AG08395 (cell line): Measurements from ENCODE around the gene DBT.
"Not testable (repeated sequence)": the region's sequence is repeated elsewhere in the genome, so short reads cannot be mapped to it uniquely, and the experiment has no call there.

Source experiments
- DNase-seq: peaks from one replicate; pipeline ENCODE4 v3.0.0; 2012; ENCODE audit warnings: mixed read lengths, low spot score

DBT gene

GRCh38 chr1:100250264-100250663 is 630 bp upstream of the DBT start:
- no peak for DNase-seq

GRCh38 chr1:100249155-100249536 is 488 bp downstream of the DBT start:
- peak; percentile 9 for DNase-seq

- DNase-seq = no peak
These were observed 2.9 kb downstream of the DBT start for GRCh38 chr1:100246738-100247137.

- DNase-seq = no peak
These were observed 9.0 kb downstream of the DBT start for GRCh38 chr1:100240631-100241030.

GRCh38 chr1:100239961-100240360 is 9.7 kb downstream of the DBT start:
- no peak for DNase-seq

GRCh38 chr1:100237091-100237490 is 12.5 kb downstream of the DBT start:
- DNase-seq = no peak

- no peak for DNase-seq
These were observed 15.2 kb downstream of the DBT start for GRCh38 chr1:100234432-100234831.

GRCh38 chr1:100233566-100233965 is 16.1 kb downstream of the DBT start:
- DNase-seq = not testable (repeated sequence)

- no peak for DNase-seq
These were observed 17.5 kb downstream of the DBT start for GRCh38 chr1:100232156-100232555.

GRCh38 chr1:100231721-100232120 is 17.9 kb downstream of the DBT start:
- no peak for DNase-seq

GRCh38 chr1:100230765-100231164 is 18.9 kb downstream of the DBT start:
- DNase-seq = no peak

GRCh38 chr1:100229681-100230443 is 19.8 kb downstream of the DBT start:
- no peak for DNase-seq

- DNase-seq = no peak
These were observed 27.2 kb downstream of the DBT start for GRCh38 chr1:100222428-100222827.

- DNase-seq = no peak
These were observed 29.8 kb downstream of the DBT start for GRCh38 chr1:100219883-100220282.

GRCh38 chr1:100219457-100219856 is 30.2 kb downstream of the DBT start:
- no peak for DNase-seq

GRCh38 chr1:100217834-100218233 is 31.8 kb downstream of the DBT start:
- DNase-seq = no peak

GRCh38 chr1:100215101-100215500 is 34.5 kb downstream of the DBT start:
- DNase-seq = no peak

- DNase-seq = no peak
These were observed 36.5 kb downstream of the DBT start for GRCh38 chr1:100213141-100213540.

GRCh38 chr1:100206301-100206700 is 43.3 kb downstream of the DBT start:
- DNase-seq = no peak

GRCh38 chr1:100205593-100205992 is 44.0 kb downstream of the DBT start:
- DNase-seq = not testable (repeated sequence)

- DNase-seq = not testable (repeated sequence)
These were observed 44.5 kb downstream of the DBT start for GRCh38 chr1:100205103-100205502.

- not testable (repeated sequence) for DNase-seq
These were observed 46.9 kb downstream of the DBT start for GRCh38 chr1:100202703-100203102.

- DNase-seq = not testable (repeated sequence)
These were observed 49.6 kb downstream of the DBT start for GRCh38 chr1:100200060-100200459.

- DNase-seq = no peak
These were observed 51.0 kb downstream of the DBT start for GRCh38 chr1:100198596-100198995.
